Measurements from ENCODE around the gene AGPAT4.

AGPAT4 gene

GRCh38 chr6:161136655-161137054, 137.2 kb downstream of the AGPAT4 start:
- no peak for TF ChIP-seq CTCF (IDR thresholded peaks at IDR 0.05; ENCODE audit: unreplicated experiment in 3 of 3)
- H3K27ac Mint-ChIP-seq = no peak overlapping the region
- peaks cover 32% of the 10 kb centered on the region for H3K4me1 Mint-ChIP-seq
- H3K36me3 Mint-ChIP-seq (ENCODE audit: low read depth) = peaks cover 55% of the 10 kb centered on the region
- no peaks in the 10 kb centered on the region for H3K9me3 Mint-ChIP-seq
- no peak overlapping the region for H3K4me3 Mint-ChIP-seq
- no peaks in the 10 kb centered on the region for H3K27me3 Mint-ChIP-seq (ENCODE audit: low read depth)

- peaks cover 56% of the 10 kb centered on the region for H3K36me3 Mint-ChIP-seq (ENCODE audit: low read depth)
- H3K4me1 Mint-ChIP-seq = peaks cover 32% of the 10 kb centered on the region
- H3K4me3 Mint-ChIP-seq = no peak overlapping the region
- H3K27ac Mint-ChIP-seq = no peak overlapping the region
- TF ChIP-seq CTCF (IDR thresholded peaks at IDR 0.05; ENCODE audit: unreplicated experiment in 3 of 3) = no peak
- H3K27me3 Mint-ChIP-seq (ENCODE audit: low read depth) = no peaks in the 10 kb centered on the region
- no peaks in the 10 kb centered on the region for H3K9me3 Mint-ChIP-seq
Observed at GRCh38 chr6:161135695-161136591, 137.9 kb downstream of the AGPAT4 start.

- peaks cover 32% of the 10 kb centered on the region for H3K4me1 Mint-ChIP-seq
- H3K27ac Mint-ChIP-seq = peak overlapping the region in 2 of 3 experiments; percentile 31 to 35
- peaks cover 3% of the 10 kb centered on the region for H3K9me3 Mint-ChIP-seq
- H3K4me3 Mint-ChIP-seq = no peak overlapping the region
- H3K27me3 Mint-ChIP-seq (ENCODE audit: low read depth) = no peaks in the 10 kb centered on the region
- no peak for TF ChIP-seq CTCF (IDR thresholded peaks at IDR 0.05; ENCODE audit: unreplicated experiment in 3 of 3)
- peaks cover 68% of the 10 kb centered on the region for H3K36me3 Mint-ChIP-seq (ENCODE audit: low read depth)
Observed at GRCh38 chr6:161134550-161135298, 139.1 kb downstream of the AGPAT4 start.

GRCh38 chr6:161133963-161134362, 139.9 kb downstream of the AGPAT4 start:
- H3K4me3 Mint-ChIP-seq = no peak overlapping the region
- H3K36me3 Mint-ChIP-seq (ENCODE audit: low read depth) = peaks cover 76% of the 10 kb centered on the region
- peaks cover 7% of the 10 kb centered on the region for H3K9me3 Mint-ChIP-seq
- no peaks in the 10 kb centered on the region for H3K27me3 Mint-ChIP-seq (ENCODE audit: low read depth)
- H3K4me1 Mint-ChIP-seq = peaks cover 32% of the 10 kb centered on the region
- H3K27ac Mint-ChIP-seq = peak overlapping the region in 1 of 3 experiments; percentile 54
- no peak for TF ChIP-seq CTCF (IDR thresholded peaks at IDR 0.05; ENCODE audit: unreplicated experiment in 3 of 3)

- Mint-ChIP-seq H3K4me1 (peaks cover 32% of the 10 kb centered on the region), H3K27ac (no peak overlapping the region), H3K9me3 (peaks cover 14% of the 10 kb centered on the region), H3K36me3 (ENCODE audit: low read depth) (peaks cover 90% of the 10 kb centered on the region), H3K27me3 (ENCODE audit: low read depth) (no peaks in the 10 kb centered on the region), H3K4me3 (no peak overlapping the region)
- no peak for TF ChIP-seq CTCF (IDR thresholded peaks at IDR 0.05; ENCODE audit: unreplicated experiment in 3 of 3)
Observed at GRCh38 chr6:161132384-161132783, 141.5 kb downstream of the AGPAT4 start.
